Liver (tissue), 9 donors: Measurements from ENCODE around the gene TAOK2. TPM values are rescaled to one million over a fixed set of nuclear protein-coding genes. Genes with fewer than 3 reads are reported as not detected.

Experiments used
- DNase-seq: peaks from one replicate; pipeline ENCODE4 v3.0.0-alpha.2; 2017; ENCODE audit warnings: low spot score
- H3K27ac ChIP-seq, 2 donors: one replicate each; pipeline ENCODE4 v1.7.0; 2013; ENCODE audit warnings: inconsistent platforms in 2 of 2, low read length in 2 of 2, control low read depth in 1 of 2, low read depth in 1 of 2, mild to moderate bottlenecking in 1 of 2
- H3K27me3 ChIP-seq, 4 donors: one replicate each; pipeline versions ENCODE4 v1.6.1 to v1.7.0; 2013; ENCODE audit warnings: low read length in 3 of 4, inconsistent platforms in 1 of 4, mild to moderate bottlenecking in 1 of 4, moderate library complexity in 1 of 4; ENCODE audit not compliant: control insufficient read depth in 4 of 4, insufficient read depth in 4 of 4
- H3K36me3 ChIP-seq, 4 donors: one replicate each; pipeline versions ENCODE4 v1.6.1 to v1.7.0; 2013; ENCODE audit warnings: low read length in 3 of 4, mild to moderate bottlenecking in 3 of 4, low read depth in 1 of 4, moderate library complexity in 1 of 4; ENCODE audit not compliant: control insufficient read depth in 4 of 4, insufficient read depth in 3 of 4
- H3K4me1 ChIP-seq, 4 donors: one replicate each; pipeline versions ENCODE4 v1.6.1 to v1.7.0; 2013; ENCODE audit warnings: low read length in 3 of 4, mild to moderate bottlenecking in 3 of 4, moderate library complexity in 1 of 4; ENCODE audit not compliant: control insufficient read depth in 4 of 4, insufficient read depth in 4 of 4
- H3K4me3 ChIP-seq, 3 donors: one replicate each; pipeline versions ENCODE4 v1.6.1 to v1.7.0; 2013; ENCODE audit warnings: low read length in 3 of 3, control low read depth in 1 of 3, low read depth in 1 of 3, mild to moderate bottlenecking in 1 of 3
- H3K9ac ChIP-seq, 2 donors: one replicate each; pipeline ENCODE4 v1.7.0; 2013; ENCODE audit warnings: low read length in 2 of 2, mild to moderate bottlenecking in 2 of 2, moderate library complexity in 2 of 2, control low read depth in 1 of 2, low read depth in 1 of 2
- H3K9me3 ChIP-seq, 4 donors: one replicate each; pipeline versions ENCODE4 v1.6.1 to v1.7.0; 2013; ENCODE audit warnings: low read length in 3 of 4; ENCODE audit not compliant: control insufficient read depth in 4 of 4
- ATF3 ChIP-seq: IDR thresholded peaks from 2 replicates; pipeline ENCODE4 v1.6.1; 2016; ENCODE audit warnings: antibody characterized with exemption
- EGR1 ChIP-seq, 2 donors: IDR thresholded peaks; 2 replicates each; pipeline ENCODE4 v1.6.1; 2016 to 2018; ENCODE audit warnings: antibody characterized with exemption in 2 of 2, low read depth in 2 of 2
- FOXA1 ChIP-seq: IDR thresholded peaks from 2 replicates; pipeline ENCODE4 v1.6.1; 2016; ENCODE audit warnings: antibody characterized with exemption
- FOXA2 ChIP-seq: IDR thresholded peaks from 2 replicates; pipeline ENCODE4 v1.6.1; 2016; ENCODE audit warnings: antibody characterized with exemption
- GABPA ChIP-seq, 2 donors: IDR thresholded peaks in 1 of 2; conservative IDR thresholded peaks in 1 of 2; 2 replicates each; pipeline ENCODE4 v1.6.1; 2016; ENCODE audit warnings: antibody characterized with exemption in 2 of 2, mild to moderate bottlenecking in 1 of 2, moderate library complexity in 1 of 2
- HNF4A ChIP-seq, 2 donors: conservative IDR thresholded peaks; 2 replicates each; pipeline ENCODE4 v1.6.1; 2016; ENCODE audit warnings: antibody characterized with exemption in 2 of 2, mild to moderate bottlenecking in 2 of 2
- HNF4G ChIP-seq: IDR thresholded peaks from 2 replicates; pipeline ENCODE4 v1.6.1; 2016; ENCODE audit warnings: antibody characterized with exemption
- MAX ChIP-seq: IDR thresholded peaks from 2 replicates; pipeline ENCODE4 v1.6.1; 2016; ENCODE audit warnings: antibody characterized with exemption
- NR2F2 ChIP-seq: IDR thresholded peaks from 2 replicates; pipeline ENCODE4 v1.6.1; 2016; ENCODE audit warnings: antibody characterized with exemption
- RAD21 ChIP-seq, 2 donors: IDR thresholded peaks; 2 replicates each; pipeline ENCODE4 v1.6.1; 2016; ENCODE audit warnings: antibody characterized with exemption in 2 of 2, mild to moderate bottlenecking in 2 of 2
- REST ChIP-seq: IDR thresholded peaks from 2 replicates; pipeline ENCODE4 v1.6.1; 2016; ENCODE audit warnings: antibody characterized with exemption, mild to moderate bottlenecking
- SP1 ChIP-seq: IDR thresholded peaks from 2 replicates; pipeline ENCODE4 v1.6.1; 2018; ENCODE audit warnings: antibody characterized with exemption, mild to moderate bottlenecking
- YY1 ChIP-seq: IDR thresholded peaks from 2 replicates; pipeline ENCODE4 v1.6.1; 2016; ENCODE audit warnings: antibody characterized with exemption, mild to moderate bottlenecking
- ZBTB33 ChIP-seq: IDR thresholded peaks from 2 replicates; pipeline ENCODE4 v1.6.1; 2016; ENCODE audit warnings: antibody characterized with exemption
- WGBS: extraction: QIAGEN DNeasy Blood & Tissue Kit; methylation state at CpG from one replicate; pipeline ENCODE4 v1.1.7; 2013; 5-methylcytosine and 5-hydroxymethylcytosine counted together
- polyA plus RNA-seq, 2 donors: library from polyadenylated mRNA; stranded (reverse) in 1 of 2; unstranded in 1 of 2; fragments of 200-250 nt in 1 of 2; fragments of >200 nt in 1 of 2; fragmentation: Nextera tagmentation in 1 of 2; extraction: Ambion mirVana in 1 of 2; gene quantifications; one replicate each; pipeline versions ENCODE4 v1.2.1 to v1.2.3, GENCODE V29; 2013 to 2015
- total RNA-seq, 2 donors: library from RNA; depleted of rRNA; stranded (reverse); fragments of >200 nt; gene quantifications; one replicate each; pipeline ENCODE4 v1.2.3, GENCODE V29; 2014
- TF ChIP-seq, protein P1 (sequence below): fragments of 150-350 bp; IDR thresholded peaks from 2 replicates; pipeline ENCODE4 v1.5.1; 2017; ENCODE audit warnings: improper control_type of control experiment, low read depth, low read length; ENCODE audit not compliant: missing input control
- donor health status: healthy.
- donor health status: healthy.
- donor health status: healthy.
- donor health status: healthy.
- donor health status: healthy.

Gene TAOK2
- total and polyA plus RNA-seq, 4 donors: 2.2 to 27.9 (median 16.0) TPM

GRCh38 chr16:30005341-30006094 lies 31.9 kb downstream of the TAOK2 start:
- no peak overlapping the region for H3K9ac ChIP-seq
- DNase-seq: no peak
- 68% methylated on average over 35 of the region's 35 CpGs for WGBS
- no peak overlapping the region for H3K4me3 ChIP-seq
- H3K4me1 ChIP-seq: peaks cover 0 to 3% (median 1%) of the 10 kb centered on the region in 4 donors
- no peak overlapping the region for H3K27ac ChIP-seq
- TF ChIP-seq, protein P1, sequence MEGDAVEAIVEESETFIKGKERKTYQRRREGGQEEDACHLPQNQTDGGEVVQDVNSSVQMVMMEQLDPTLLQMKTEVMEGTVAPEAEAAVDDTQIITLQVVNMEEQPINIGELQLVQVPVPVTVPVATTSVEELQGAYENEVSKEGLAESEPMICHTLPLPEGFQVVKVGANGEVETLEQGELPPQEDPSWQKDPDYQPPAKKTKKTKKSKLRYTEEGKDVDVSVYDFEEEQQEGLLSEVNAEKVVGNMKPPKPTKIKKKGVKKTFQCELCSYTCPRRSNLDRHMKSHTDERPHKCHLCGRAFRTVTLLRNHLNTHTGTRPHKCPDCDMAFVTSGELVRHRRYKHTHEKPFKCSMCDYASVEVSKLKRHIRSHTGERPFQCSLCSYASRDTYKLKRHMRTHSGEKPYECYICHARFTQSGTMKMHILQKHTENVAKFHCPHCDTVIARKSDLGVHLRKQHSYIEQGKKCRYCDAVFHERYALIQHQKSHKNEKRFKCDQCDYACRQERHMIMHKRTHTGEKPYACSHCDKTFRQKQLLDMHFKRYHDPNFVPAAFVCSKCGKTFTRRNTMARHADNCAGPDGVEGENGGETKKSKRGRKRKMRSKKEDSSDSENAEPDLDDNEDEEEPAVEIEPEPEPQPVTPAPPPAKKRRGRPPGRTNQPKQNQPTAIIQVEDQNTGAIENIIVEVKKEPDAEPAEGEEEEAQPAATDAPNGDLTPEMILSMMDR: peak; percentile 78
- TF ChIP-seq MAX (no peak), REST (no peak), GABPA (IDR thresholded peaks at IDR 0.05 in 1 of 2, conservative IDR thresholded peaks at IDR 0.05 in 1 of 2) (no peak), FOXA2 (no peak), ATF3 (no peak), RAD21 (IDR thresholded peaks at IDR 0.05) (peak; percentile 73 to 82), HNF4A (conservative IDR thresholded peaks at IDR 0.05) (no peak), YY1 (no peak), FOXA1 (no peak), EGR1 (IDR thresholded peaks at IDR 0.05; ENCODE audit: low read depth in 2 of 2) (no peak), SP1 (no peak), NR2F2 (no peak), HNF4G (no peak), ZBTB33 (no peak)
- H3K36me3 ChIP-seq: peaks cover 0 to 6% (median 3%) of the 10 kb centered on the region in 4 donors
- peaks cover 0 to 5% (median 0%) of the 10 kb centered on the region in 4 donors for H3K27me3 ChIP-seq
- H3K9me3 ChIP-seq: no peaks in the 10 kb centered on the region
